Ovary (tissue), 3 donors: Measurements from ENCODE around the gene LTN1.

Experiments used
- POLR2A ChIP-seq: fragments of 450-650 bp; IDR thresholded peaks from one replicate; pipeline ENCODE4 v1.6.1; 2017; ENCODE audit warnings: antibody characterized with exemption, mild to moderate bottlenecking, moderate library complexity
- TF ChIP-seq, protein P1 (sequence below), 3 donors: fragments of 450-650 bp in 2 of 3; fragments of 200-600 bp in 1 of 3; IDR thresholded peaks; one replicate each; pipeline versions ENCODE4 v1.5.1 to v1.8.0; 2016 to 2022; ENCODE audit warnings: antibody characterized with exemption in 3 of 3, mild to moderate bottlenecking in 1 of 3
- donor health status: DM: no; HTN: no; CAD: no.

DNA sequence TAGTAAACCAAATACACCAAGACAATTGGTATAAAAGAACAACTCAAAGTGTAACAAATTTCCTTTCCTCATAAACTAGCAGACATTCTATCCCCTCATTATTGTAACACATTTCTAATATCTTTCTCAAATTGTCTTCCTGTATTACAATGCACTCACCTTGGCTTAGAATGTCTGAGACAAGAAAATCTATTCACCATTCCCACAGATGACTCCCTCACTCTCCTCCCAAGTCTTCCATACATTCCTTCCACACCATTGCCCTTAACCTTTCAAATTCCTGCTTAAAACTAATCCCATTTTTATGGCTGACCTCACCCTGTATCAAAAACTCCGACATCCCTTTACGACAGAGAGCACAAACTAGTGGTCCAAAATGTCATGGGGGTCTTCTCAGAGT is 56.0 kb downstream of the LTN1 start:
- TF ChIP-seq, protein P1, sequence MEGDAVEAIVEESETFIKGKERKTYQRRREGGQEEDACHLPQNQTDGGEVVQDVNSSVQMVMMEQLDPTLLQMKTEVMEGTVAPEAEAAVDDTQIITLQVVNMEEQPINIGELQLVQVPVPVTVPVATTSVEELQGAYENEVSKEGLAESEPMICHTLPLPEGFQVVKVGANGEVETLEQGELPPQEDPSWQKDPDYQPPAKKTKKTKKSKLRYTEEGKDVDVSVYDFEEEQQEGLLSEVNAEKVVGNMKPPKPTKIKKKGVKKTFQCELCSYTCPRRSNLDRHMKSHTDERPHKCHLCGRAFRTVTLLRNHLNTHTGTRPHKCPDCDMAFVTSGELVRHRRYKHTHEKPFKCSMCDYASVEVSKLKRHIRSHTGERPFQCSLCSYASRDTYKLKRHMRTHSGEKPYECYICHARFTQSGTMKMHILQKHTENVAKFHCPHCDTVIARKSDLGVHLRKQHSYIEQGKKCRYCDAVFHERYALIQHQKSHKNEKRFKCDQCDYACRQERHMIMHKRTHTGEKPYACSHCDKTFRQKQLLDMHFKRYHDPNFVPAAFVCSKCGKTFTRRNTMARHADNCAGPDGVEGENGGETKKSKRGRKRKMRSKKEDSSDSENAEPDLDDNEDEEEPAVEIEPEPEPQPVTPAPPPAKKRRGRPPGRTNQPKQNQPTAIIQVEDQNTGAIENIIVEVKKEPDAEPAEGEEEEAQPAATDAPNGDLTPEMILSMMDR (IDR thresholded peaks at IDR 0.05): no peak
- no peak for TF ChIP-seq POLR2A
